GM19397 (cell line): Measurements from ENCODE around the gene CNTN4.

Source experiments
- ATAC-seq: cut with Tn5 transposase; IDR thresholded peaks from one replicate; pipeline ENCODE4 v1.9.1; 2021; ENCODE audit warnings: mild to moderate bottlenecking, moderate library complexity; ENCODE audit not compliant: unreplicated experiment

The CNTN4 gene

GRCh38 chr3:2568929-2569328, 470.3 kb downstream of the CNTN4 start:
- ATAC-seq: no peak

- no peak for ATAC-seq
These were observed 478.9 kb downstream of the CNTN4 start for GRCh38 chr3:2577571-2577970.

GRCh38 chr3:2578560-2578959, 479.9 kb downstream of the CNTN4 start:
- no peak for ATAC-seq

- ATAC-seq: no peak
These were observed 480.5 kb downstream of the CNTN4 start for GRCh38 chr3:2579206-2579605.

GRCh38 chr3:2583046-2583445, 484.4 kb downstream of the CNTN4 start:
- no peak for ATAC-seq

GRCh38 chr3:2589336-2589969, 490.8 kb downstream of the CNTN4 start:
- no peak for ATAC-seq

GRCh38 chr3:2595486-2595885, 496.8 kb downstream of the CNTN4 start:
- no peak for ATAC-seq

- no peak for ATAC-seq
These were observed 498.9 kb downstream of the CNTN4 start for GRCh38 chr3:2597615-2598014.

GRCh38 chr3:2599471-2599870, 500.8 kb downstream of the CNTN4 start:
- no peak for ATAC-seq

GRCh38 chr3:2603692-2604289, 505.1 kb downstream of the CNTN4 start:
- no peak for ATAC-seq

GRCh38 chr3:2614578-2614977, 515.9 kb downstream of the CNTN4 start:
- no peak for ATAC-seq

GRCh38 chr3:2615080-2615479, 516.4 kb downstream of the CNTN4 start:
- no peak for ATAC-seq

GRCh38 chr3:2623436-2623835, 524.8 kb downstream of the CNTN4 start:
- ATAC-seq: no peak

GRCh38 chr3:2628117-2628516, 529.5 kb downstream of the CNTN4 start:
- ATAC-seq: no peak

- ATAC-seq: no peak
These were observed 536.8 kb downstream of the CNTN4 start for GRCh38 chr3:2635511-2635910.

- ATAC-seq: no peak
These were observed 544.9 kb downstream of the CNTN4 start for GRCh38 chr3:2643606-2644005.

- no peak for ATAC-seq
These were observed 546.3 kb downstream of the CNTN4 start for GRCh38 chr3:2645001-2645400.

- no peak for ATAC-seq
These were observed 552.1 kb downstream of the CNTN4 start for GRCh38 chr3:2650746-2651145.

GRCh38 chr3:2652386-2652785, 553.7 kb downstream of the CNTN4 start:
- no peak for ATAC-seq

- no peak for ATAC-seq
These were observed 555.0 kb downstream of the CNTN4 start for GRCh38 chr3:2653706-2654105.

GRCh38 chr3:2655229-2655701, 556.6 kb downstream of the CNTN4 start:
- no peak for ATAC-seq

GRCh38 chr3:2656806-2657777, 558.4 kb downstream of the CNTN4 start:
- no peak for ATAC-seq
